Body of pancreas (tissue), 4 donors: Measurements from ENCODE around the gene G3BP1. TPM values are rescaled to one million over a fixed set of nuclear protein-coding genes. Genes with fewer than 3 reads are reported as not detected.

ENCODE experiments used
- ATAC-seq: fragments of 150-250 bp; one replicate; pipeline ENCODE4 v1.9.1; 2016
- DNase-seq, 4 donors: peaks; one replicate each; pipeline ENCODE4 v3.0.0-alpha.2; 2019
- H3K27ac ChIP-seq, 4 donors: fragments of 200-600 bp; sonication (generic); 1 replicate in 3 of 4; 2 replicates in 1 of 4; pipeline versions ENCODE4 v1.5.1 to v1.6.1; 2016 to 2019; ENCODE audit warnings: mild to moderate bottlenecking in 1 of 4, mixed read lengths in 1 of 4, moderate library complexity in 1 of 4
- H3K27me3 ChIP-seq, 2 donors: fragments of 200-600 bp; sonication (generic); one replicate each; pipeline ENCODE4 v1.6.0; 2016; ENCODE audit warnings: mild to moderate bottlenecking in 1 of 2
- H3K36me3 ChIP-seq, 2 donors: fragments of 200-600 bp; sonication (generic); replicated peaks in 1 of 2; 2 replicates each; pipeline ENCODE4 v1.5.1; 2016; ENCODE audit warnings: low read depth in 2 of 2; ENCODE audit not compliant: insufficient read depth in 1 of 2
- H3K4me1 ChIP-seq: fragments of 200-600 bp; sonication (generic); one replicate; pipeline ENCODE4 v1.6.0; 2016
- H3K4me3 ChIP-seq, 2 donors: fragments of 200-600 bp; sonication (generic); 1 replicate in 1 of 2; 2 replicates in 1 of 2; pipeline ENCODE4 v1.5.1; 2016 to 2019
- H3K9me3 ChIP-seq, 3 donors: fragments of 200-600 bp; sonication (generic); 1 replicate in 2 of 3; 2 replicates in 1 of 3; pipeline ENCODE4 v1.5.1; 2016
- CTCF ChIP-seq, 7 experiments: fragments of 450-650 bp in 4 of 7; fragments of 200-600 bp in 3 of 7; sonication (generic) in 3 of 7; IDR thresholded peaks; one replicate each; pipeline ENCODE4 v1.5.1; 2016 to 2019; ENCODE audit warnings: antibody characterized with exemption in 7 of 7
- POLR2A ChIP-seq, 3 donors: fragments of 450-650 bp; IDR thresholded peaks; one replicate each; pipeline ENCODE4 v1.6.1; 2016; ENCODE audit warnings: antibody characterized with exemption in 3 of 3, mild to moderate bottlenecking in 2 of 3
- WGBS, 2 donors: methylation state at CpG; one replicate each; pipeline ENCODE4 v1.1.5; 2017; 5-methylcytosine and 5-hydroxymethylcytosine counted together
- intact Hi-C: fragments of 100-400 bp; cut with DNase I; formaldehyde crosslinking; loops from one replicate; pipeline ENCODE4 v1.15.1; 2023
- total RNA-seq, 2 donors: library from RNA; depleted of rRNA; stranded (reverse); fragments of >200 nt; gene quantifications; one replicate each; pipeline ENCODE4 v1.1.0, GENCODE V29; 2016

G3BP1 gene
- total RNA-seq, 2 donors from 2014 or later, result 34.6 to 64.3 TPM

- H3K27ac ChIP-seq, result no peak overlapping the region
Observed at GRCh38 chr5:151766975-151767374, 4.8 kb upstream of the G3BP1 start.

GRCh38 chr5:151770383-151771258 is 1.1 kb upstream of the G3BP1 start:
- intact Hi-C loops, result no loop called here
- 6 to 8% methylated on average over 24 to 75 of the region's 75 CpGs for WGBS, 2 donors

More at GRCh38 chr5:151766975-151767374, 4.8 kb upstream of the G3BP1 start:
- TF ChIP-seq CTCF (IDR thresholded peaks at IDR 0.05) (no peak), POLR2A (IDR thresholded peaks at IDR 0.05) (no peak)
- Histone ChIP-seq H3K9me3 (no peaks in the 10 kb centered on the region), H3K4me1 (peaks cover 13% of the 10 kb centered on the region), H3K27me3 (no peaks in the 10 kb centered on the region), H3K36me3 (no peaks in the 10 kb centered on the region), H3K4me3 (no peak overlapping the region)
- intact Hi-C loops, result no loop called here
- ATAC-seq, result no peak
- DNase-seq, result no peak

GRCh38 chr5:151772029-151772845 is 483 bp downstream of the G3BP1 start:
- peaks cover 48% of the 10 kb centered on the region for H3K4me1 ChIP-seq
- H3K36me3 ChIP-seq, result no peaks in the 10 kb centered on the region
- H3K4me3 ChIP-seq, result peak overlapping the region; percentile 57 to 72
- TF ChIP-seq POLR2A (IDR thresholded peaks at IDR 0.05), result no peak
- TF ChIP-seq CTCF (IDR thresholded peaks at IDR 0.05), result no peak
- WGBS, 2 donors, result 0% methylated on average over 10 to 54 of the region's 87 CpGs
- DNase-seq, result peak; percentile 35 to 38 (median 36)
- peak overlapping the region; percentile 71 to 98 (median 86) for H3K27ac ChIP-seq
- intact Hi-C loops, result no loop called here
- ATAC-seq, result peak; percentile 10
- no peaks in the 10 kb centered on the region for H3K27me3 ChIP-seq
- no peaks in the 10 kb centered on the region for H3K9me3 ChIP-seq

More at GRCh38 chr5:151770383-151771258, 1.1 kb upstream of the G3BP1 start:
- Histone ChIP-seq H3K36me3 (no peaks in the 10 kb centered on the region), H3K4me1 (peaks cover 41% of the 10 kb centered on the region), H3K4me3 (peak overlapping the region; percentile 26 to 58), H3K9me3 (no peaks in the 10 kb centered on the region), H3K27ac (peak overlapping the region; percentile 91 to 98 (median 94)), H3K27me3 (no peaks in the 10 kb centered on the region)
- TF ChIP-seq POLR2A (IDR thresholded peaks at IDR 0.05) (no peak), CTCF (IDR thresholded peaks at IDR 0.05) (peak in 1 of 7 experiments; percentile 16)
- DNase-seq (peak; percentile 68 to 80 (median 76)), ATAC-seq (peak; percentile 20)

- ATAC-seq, result no peak
- peak in 2 of 4 donors; percentile 15 to 30 for DNase-seq
- H3K4me3 ChIP-seq, result peak overlapping the region; percentile 57 to 72
- peaks cover 52% of the 10 kb centered on the region for H3K4me1 ChIP-seq
- no peak for TF ChIP-seq CTCF (IDR thresholded peaks at IDR 0.05)
- TF ChIP-seq POLR2A (IDR thresholded peaks at IDR 0.05), result no peak
- 0 to 2% methylated on average over 18 of the region's 18 CpGs for WGBS, 2 donors
- intact Hi-C loops, result no loop called here
- peak overlapping the region; percentile 71 to 98 (median 86) for H3K27ac ChIP-seq
- no peaks in the 10 kb centered on the region for H3K9me3 ChIP-seq
- no peaks in the 10 kb centered on the region for H3K36me3 ChIP-seq
- no peaks in the 10 kb centered on the region for H3K27me3 ChIP-seq
Observed at GRCh38 chr5:151772846-151773561, 1.2 kb downstream of the G3BP1 start.
